ENCODE data around the gene MCM10.

GRCh38 chr10:13227031-13227430 is 65.7 kb downstream of the MCM10 start:
- TF ChIP-seq CTCF (IDR thresholded peaks at IDR 0.05) = no peak
- TF ChIP-seq POLR2AphosphoS5 (IDR thresholded peaks at IDR 0.05; ENCODE audit: insufficient read depth in 1 of 2, low read depth in 1 of 2) = no peak
- TF ChIP-seq POLR2A (IDR thresholded peaks at IDR 0.05) = no peak

Data from vagina (tissue), 2 donors.